ENCODE data around the gene EFCAB7. TPM values are rescaled to one million over a fixed set of nuclear protein-coding genes. Genes with fewer than 3 reads are reported as not detected.

EFCAB7 gene
- total RNA-seq, 1 experiment from 2014 or later = 2.8 TPM

- CTCF ChIA-PET = interaction anchor here (0.6 kb wide), 1 partner anchor 19 kb away, joined by 5 read pairs; no protein-coding TSS in a partner anchor
- H3K9me3 Mint-ChIP-seq = no peaks in the 10 kb centered on the region
- POLR2A ChIA-PET = no interaction called here
Observed at GRCh38 chr1:63480057-63480456, 43.3 kb upstream of the EFCAB7 start.

DNA sequence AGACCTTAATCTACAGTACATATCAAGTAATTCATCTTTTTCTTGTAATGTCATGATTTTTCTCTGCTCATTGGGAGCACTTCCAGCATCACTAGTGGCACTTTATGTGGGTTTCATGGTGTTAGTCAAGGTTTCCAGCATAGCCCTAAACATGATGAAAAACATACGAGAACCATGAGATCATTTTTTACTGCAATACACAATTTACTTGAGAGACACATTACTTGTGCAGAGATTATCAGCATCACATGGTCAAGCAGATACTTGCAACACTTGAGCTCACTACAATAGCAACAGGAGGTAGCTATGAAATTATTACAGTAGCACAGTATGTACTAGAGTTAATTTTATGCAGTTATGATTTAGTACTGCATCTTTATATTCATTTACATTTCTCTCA lies 36.7 kb upstream of the EFCAB7 start:
- Mint-ChIP-seq H3K4me1 (no peaks in the 10 kb centered on the region), H3K9me3 (no peaks in the 10 kb centered on the region), H3K27ac (no peak overlapping the region), H3K27me3 (ENCODE audit: low read depth) (no peaks in the 10 kb centered on the region), H3K36me3 (no peaks in the 10 kb centered on the region), H3K4me3 (no peak overlapping the region)
- no peak for ATAC-seq
- POLR2A ChIA-PET = no interaction called here
- CTCF ChIA-PET = interaction anchor here (1.2 kb wide), 1 partner anchor 581 kb away, joined by 3 read pairs; no protein-coding TSS in a partner anchor
- DNase-seq (ENCODE audit: low spot score) = no peak
- TF ChIP-seq ZBTB21 (CRISPR knock-in tag; IDR thresholded peaks at IDR 0.05; ENCODE audit: borderline replicate concordance) (no peak), NR2C2 (CRISPR knock-in tag; IDR thresholded peaks at IDR 0.05) (no peak), TP53 (CRISPR knock-in tag; IDR thresholded peaks at IDR 0.05) (no peak)
- TF ChIP-seq, protein P1, sequence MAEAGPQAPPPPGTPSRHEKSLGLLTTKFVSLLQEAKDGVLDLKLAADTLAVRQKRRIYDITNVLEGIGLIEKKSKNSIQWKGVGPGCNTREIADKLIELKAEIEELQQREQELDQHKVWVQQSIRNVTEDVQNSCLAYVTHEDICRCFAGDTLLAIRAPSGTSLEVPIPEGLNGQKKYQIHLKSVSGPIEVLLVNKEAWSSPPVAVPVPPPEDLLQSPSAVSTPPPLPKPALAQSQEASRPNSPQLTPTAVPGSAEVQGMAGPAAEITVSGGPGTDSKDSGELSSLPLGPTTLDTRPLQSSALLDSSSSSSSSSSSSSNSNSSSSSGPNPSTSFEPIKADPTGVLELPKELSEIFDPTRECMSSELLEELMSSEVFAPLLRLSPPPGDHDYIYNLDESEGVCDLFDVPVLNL (CRISPR knock-in tag; IDR thresholded peaks at IDR 0.05; ENCODE audit: borderline replicate concordance, low read depth) = no peak
- TF ChIP-seq, protein P2, sequence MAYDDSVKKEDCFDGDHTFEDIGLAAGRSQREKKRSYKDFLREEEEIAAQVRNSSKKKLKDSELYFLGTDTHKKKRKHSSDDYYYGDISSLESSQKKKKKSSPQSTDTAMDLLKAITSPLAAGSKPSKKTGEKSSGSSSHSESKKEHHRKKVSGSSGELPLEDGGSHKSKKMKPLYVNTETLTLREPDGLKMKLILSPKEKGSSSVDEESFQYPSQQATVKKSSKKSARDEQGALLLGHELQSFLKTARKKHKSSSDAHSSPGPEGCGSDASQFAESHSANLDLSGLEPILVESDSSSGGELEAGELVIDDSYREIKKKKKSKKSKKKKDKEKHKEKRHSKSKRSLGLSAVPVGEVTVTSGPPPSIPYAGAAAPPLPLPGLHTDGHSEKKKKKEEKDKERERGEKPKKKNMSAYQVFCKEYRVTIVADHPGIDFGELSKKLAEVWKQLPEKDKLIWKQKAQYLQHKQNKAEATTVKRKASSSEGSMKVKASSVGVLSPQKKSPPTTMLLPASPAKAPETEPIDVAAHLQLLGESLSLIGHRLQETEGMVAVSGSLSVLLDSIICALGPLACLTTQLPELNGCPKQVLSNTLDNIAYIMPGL (CRISPR knock-in tag; IDR thresholded peaks at IDR 0.05) = no peak

More at GRCh38 chr1:63480057-63480456, 43.3 kb upstream of the EFCAB7 start:
- TF ChIP-seq, protein P3, sequence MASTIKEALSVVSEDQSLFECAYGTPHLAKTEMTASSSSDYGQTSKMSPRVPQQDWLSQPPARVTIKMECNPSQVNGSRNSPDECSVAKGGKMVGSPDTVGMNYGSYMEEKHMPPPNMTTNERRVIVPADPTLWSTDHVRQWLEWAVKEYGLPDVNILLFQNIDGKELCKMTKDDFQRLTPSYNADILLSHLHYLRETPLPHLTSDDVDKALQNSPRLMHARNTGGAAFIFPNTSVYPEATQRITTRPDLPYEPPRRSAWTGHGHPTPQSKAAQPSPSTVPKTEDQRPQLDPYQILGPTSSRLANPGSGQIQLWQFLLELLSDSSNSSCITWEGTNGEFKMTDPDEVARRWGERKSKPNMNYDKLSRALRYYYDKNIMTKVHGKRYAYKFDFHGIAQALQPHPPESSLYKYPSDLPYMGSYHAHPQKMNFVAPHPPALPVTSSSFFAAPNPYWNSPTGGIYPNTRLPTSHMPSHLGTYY (CRISPR knock-in tag; IDR thresholded peaks at IDR 0.05) = no peak
- TF ChIP-seq ESRRA (CRISPR knock-in tag; IDR thresholded peaks at IDR 0.05; ENCODE audit: borderline replicate concordance) = no peak
- no peak for TF ChIP-seq IRF1 (CRISPR knock-in tag; IDR thresholded peaks at IDR 0.05)
- no peak for TF ChIP-seq MAX (CRISPR knock-in tag; IDR thresholded peaks at IDR 0.05)
- TF ChIP-seq SMAD3 (CRISPR knock-in tag; IDR thresholded peaks at IDR 0.05; ENCODE audit: borderline replicate concordance) = no peak
- TF ChIP-seq ETV6 (CRISPR knock-in tag; IDR thresholded peaks at IDR 0.05) = no peak
- TF ChIP-seq, protein P4, sequence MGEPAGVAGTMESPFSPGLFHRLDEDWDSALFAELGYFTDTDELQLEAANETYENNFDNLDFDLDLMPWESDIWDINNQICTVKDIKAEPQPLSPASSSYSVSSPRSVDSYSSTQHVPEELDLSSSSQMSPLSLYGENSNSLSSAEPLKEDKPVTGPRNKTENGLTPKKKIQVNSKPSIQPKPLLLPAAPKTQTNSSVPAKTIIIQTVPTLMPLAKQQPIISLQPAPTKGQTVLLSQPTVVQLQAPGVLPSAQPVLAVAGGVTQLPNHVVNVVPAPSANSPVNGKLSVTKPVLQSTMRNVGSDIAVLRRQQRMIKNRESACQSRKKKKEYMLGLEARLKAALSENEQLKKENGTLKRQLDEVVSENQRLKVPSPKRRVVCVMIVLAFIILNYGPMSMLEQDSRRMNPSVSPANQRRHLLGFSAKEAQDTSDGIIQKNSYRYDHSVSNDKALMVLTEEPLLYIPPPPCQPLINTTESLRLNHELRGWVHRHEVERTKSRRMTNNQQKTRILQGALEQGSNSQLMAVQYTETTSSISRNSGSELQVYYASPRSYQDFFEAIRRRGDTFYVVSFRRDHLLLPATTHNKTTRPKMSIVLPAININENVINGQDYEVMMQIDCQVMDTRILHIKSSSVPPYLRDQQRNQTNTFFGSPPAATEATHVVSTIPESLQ (CRISPR knock-in tag; IDR thresholded peaks at IDR 0.05) = no peak
- TF ChIP-seq ZNF416 (CRISPR knock-in tag; IDR thresholded peaks at IDR 0.05) = no peak
- no peak for TF ChIP-seq ZNF423 (CRISPR knock-in tag; IDR thresholded peaks at IDR 0.05)
- ATAC-seq (no peak), DNase-seq (ENCODE audit: low spot score) (no peak)
- Mint-ChIP-seq H3K36me3 (peaks cover 9% of the 10 kb centered on the region), H3K27me3 (ENCODE audit: low read depth) (no peaks in the 10 kb centered on the region), H3K4me3 (no peak overlapping the region), H3K27ac (no peak overlapping the region), H3K4me1 (no peaks in the 10 kb centered on the region)
